ENCODE results near the gene ZNRF3.

Gene ZNRF3

DNA sequence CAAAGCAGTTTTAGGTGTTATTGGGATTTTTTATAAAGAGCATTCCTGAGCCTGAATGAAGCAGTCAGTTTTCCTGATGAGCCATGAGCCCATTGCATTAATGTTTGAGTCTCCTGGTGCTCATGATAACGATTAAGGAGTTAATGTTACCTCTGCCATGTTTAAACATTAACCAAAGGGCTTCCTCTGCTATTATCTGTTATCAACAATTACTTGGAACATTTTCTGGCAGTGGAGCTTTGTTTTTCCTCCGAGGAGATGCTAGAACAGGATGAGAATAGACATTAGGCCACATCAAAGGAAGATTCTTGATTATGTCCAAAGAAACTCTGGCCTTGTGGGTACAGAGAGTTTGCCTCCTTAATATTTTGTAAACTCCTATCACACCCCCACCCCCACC is 49.9 kb downstream of the ZNRF3 start:
- Histone ChIP-seq H3K4me3 (ENCODE audit: low read depth in 1 of 2, low read length in 2 of 2) (no peak overlapping the region), H2AFZ (ENCODE audit: low read depth, low read length) (no peak overlapping the region), H3K27ac (ENCODE audit: low read length) (no peak overlapping the region), H3K27me3 (ENCODE audit: insufficient read depth, low read length, poor library complexity) (peaks cover 26% of the 10 kb centered on the region), H3K4me2 (ENCODE audit: insufficient read depth, low read length) (no peak overlapping the region), H3K9me3 (ENCODE audit: insufficient read depth, low read length, severe bottlenecking) (no peaks in the 10 kb centered on the region), H3K79me2 (ENCODE audit: insufficient read depth, low read length) (no peaks in the 10 kb centered on the region), H4K20me1 (ENCODE audit: insufficient read depth, low read length) (peaks cover 69% of the 10 kb centered on the region), H3K4me1 (ENCODE audit: insufficient read depth, low read length) (no peaks in the 10 kb centered on the region), H3K9ac (ENCODE audit: low read depth, low read length) (no peak overlapping the region), H3K36me3 (ENCODE audit: insufficient read depth, low read length) (no peaks in the 10 kb centered on the region)
- DNase-seq, result no peak
- ATAC-seq (ENCODE audit: insufficient read depth, low read depth), result no peak
- TF ChIP-seq EZH2 (IDR thresholded peaks at IDR 0.05; ENCODE audit: borderline replicate concordance, low read depth, low read length, severe bottlenecking), result no peak
- TF ChIP-seq, protein P1, sequence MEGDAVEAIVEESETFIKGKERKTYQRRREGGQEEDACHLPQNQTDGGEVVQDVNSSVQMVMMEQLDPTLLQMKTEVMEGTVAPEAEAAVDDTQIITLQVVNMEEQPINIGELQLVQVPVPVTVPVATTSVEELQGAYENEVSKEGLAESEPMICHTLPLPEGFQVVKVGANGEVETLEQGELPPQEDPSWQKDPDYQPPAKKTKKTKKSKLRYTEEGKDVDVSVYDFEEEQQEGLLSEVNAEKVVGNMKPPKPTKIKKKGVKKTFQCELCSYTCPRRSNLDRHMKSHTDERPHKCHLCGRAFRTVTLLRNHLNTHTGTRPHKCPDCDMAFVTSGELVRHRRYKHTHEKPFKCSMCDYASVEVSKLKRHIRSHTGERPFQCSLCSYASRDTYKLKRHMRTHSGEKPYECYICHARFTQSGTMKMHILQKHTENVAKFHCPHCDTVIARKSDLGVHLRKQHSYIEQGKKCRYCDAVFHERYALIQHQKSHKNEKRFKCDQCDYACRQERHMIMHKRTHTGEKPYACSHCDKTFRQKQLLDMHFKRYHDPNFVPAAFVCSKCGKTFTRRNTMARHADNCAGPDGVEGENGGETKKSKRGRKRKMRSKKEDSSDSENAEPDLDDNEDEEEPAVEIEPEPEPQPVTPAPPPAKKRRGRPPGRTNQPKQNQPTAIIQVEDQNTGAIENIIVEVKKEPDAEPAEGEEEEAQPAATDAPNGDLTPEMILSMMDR (IDR thresholded peaks at IDR 0.05; ENCODE audit: borderline replicate concordance, extremely low read depth, low read length, poor library complexity, severe bottlenecking), result no peak

DNA sequence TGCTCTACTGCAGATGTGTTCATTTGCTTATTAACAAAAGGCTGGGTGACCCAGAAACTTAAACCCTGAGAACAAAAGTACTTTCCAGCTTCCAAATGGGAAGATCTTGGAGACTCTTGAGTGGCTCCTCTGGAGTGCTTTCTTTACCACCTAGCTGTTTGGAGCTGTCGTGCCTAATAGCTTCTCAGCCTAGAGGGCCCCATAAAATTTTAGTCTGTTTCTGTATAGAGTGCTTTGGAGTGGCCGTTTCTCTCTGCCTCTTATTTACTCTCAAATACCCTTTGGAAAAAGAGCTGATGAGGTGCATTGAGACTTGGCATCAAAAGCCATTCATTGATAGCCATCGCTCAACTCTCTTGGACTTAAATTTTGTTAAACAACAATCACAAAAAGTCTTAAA is 50.7 kb downstream of the ZNRF3 start:
- H4K20me1 ChIP-seq (ENCODE audit: insufficient read depth, low read length), result peaks cover 74% of the 10 kb centered on the region
- H3K9ac ChIP-seq (ENCODE audit: low read depth, low read length), result no peak overlapping the region
- no peaks in the 10 kb centered on the region for H3K79me2 ChIP-seq (ENCODE audit: insufficient read depth, low read length)
- ATAC-seq (ENCODE audit: insufficient read depth, low read depth), result no peak
- no peak overlapping the region for H3K27ac ChIP-seq (ENCODE audit: low read length)
- no peak overlapping the region for H3K4me3 ChIP-seq (ENCODE audit: low read depth in 1 of 2, low read length in 2 of 2)
- no peak overlapping the region for H3K4me2 ChIP-seq (ENCODE audit: insufficient read depth, low read length)
- H3K4me1 ChIP-seq (ENCODE audit: insufficient read depth, low read length), result no peaks in the 10 kb centered on the region
- H2AFZ ChIP-seq (ENCODE audit: low read depth, low read length), result no peak overlapping the region
- no peak for TF ChIP-seq EZH2 (IDR thresholded peaks at IDR 0.05; ENCODE audit: borderline replicate concordance, low read depth, low read length, severe bottlenecking)
- TF ChIP-seq, protein P1 (IDR thresholded peaks at IDR 0.05; ENCODE audit: borderline replicate concordance, extremely low read depth, low read length, poor library complexity, severe bottlenecking), result no peak
- no peak for DNase-seq
- no peaks in the 10 kb centered on the region for H3K9me3 ChIP-seq (ENCODE audit: insufficient read depth, low read length, severe bottlenecking)
- H3K36me3 ChIP-seq (ENCODE audit: insufficient read depth, low read length), result no peaks in the 10 kb centered on the region
- H3K27me3 ChIP-seq (ENCODE audit: insufficient read depth, low read length, poor library complexity), result peaks cover 29% of the 10 kb centered on the region

DNA sequence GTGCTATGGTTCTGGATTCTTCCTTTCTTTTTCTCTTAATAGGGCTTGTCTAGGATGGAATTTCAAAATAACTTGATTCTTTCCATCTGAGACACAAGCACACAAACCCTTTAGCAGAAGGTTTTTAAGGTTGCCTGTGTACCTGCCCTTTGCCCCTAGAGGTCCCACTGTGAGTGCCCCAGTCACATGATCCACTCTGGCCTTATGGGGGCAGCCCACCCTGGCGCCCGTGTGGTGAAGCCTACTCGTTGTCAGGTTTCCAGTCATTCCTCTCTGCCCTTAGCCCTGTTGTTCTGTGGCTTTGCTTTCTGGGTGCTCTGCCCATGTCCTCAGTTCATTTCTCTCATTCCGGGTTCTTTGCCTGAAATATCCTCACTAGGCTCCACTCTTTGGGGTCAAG is 51.8 kb downstream of the ZNRF3 start:
- Histone ChIP-seq H3K4me2 (ENCODE audit: insufficient read depth, low read length) (no peak overlapping the region), H3K27me3 (ENCODE audit: insufficient read depth, low read length, poor library complexity) (peaks cover 32% of the 10 kb centered on the region), H3K9me3 (ENCODE audit: insufficient read depth, low read length, severe bottlenecking) (no peaks in the 10 kb centered on the region), H3K27ac (ENCODE audit: low read length) (no peak overlapping the region), H4K20me1 (ENCODE audit: insufficient read depth, low read length) (peaks cover 77% of the 10 kb centered on the region), H3K4me3 (ENCODE audit: low read depth in 1 of 2, low read length in 2 of 2) (no peak overlapping the region), H3K36me3 (ENCODE audit: insufficient read depth, low read length) (no peaks in the 10 kb centered on the region), H2AFZ (ENCODE audit: low read depth, low read length) (no peak overlapping the region), H3K4me1 (ENCODE audit: insufficient read depth, low read length) (no peaks in the 10 kb centered on the region), H3K79me2 (ENCODE audit: insufficient read depth, low read length) (no peaks in the 10 kb centered on the region), H3K9ac (ENCODE audit: low read depth, low read length) (no peak overlapping the region)
- no peak for TF ChIP-seq EZH2 (IDR thresholded peaks at IDR 0.05; ENCODE audit: borderline replicate concordance, low read depth, low read length, severe bottlenecking)
- TF ChIP-seq, protein P1 (IDR thresholded peaks at IDR 0.05; ENCODE audit: borderline replicate concordance, extremely low read depth, low read length, poor library complexity, severe bottlenecking), result no peak
- DNase-seq, result no peak
- no peak for ATAC-seq (ENCODE audit: insufficient read depth, low read depth)

DNA sequence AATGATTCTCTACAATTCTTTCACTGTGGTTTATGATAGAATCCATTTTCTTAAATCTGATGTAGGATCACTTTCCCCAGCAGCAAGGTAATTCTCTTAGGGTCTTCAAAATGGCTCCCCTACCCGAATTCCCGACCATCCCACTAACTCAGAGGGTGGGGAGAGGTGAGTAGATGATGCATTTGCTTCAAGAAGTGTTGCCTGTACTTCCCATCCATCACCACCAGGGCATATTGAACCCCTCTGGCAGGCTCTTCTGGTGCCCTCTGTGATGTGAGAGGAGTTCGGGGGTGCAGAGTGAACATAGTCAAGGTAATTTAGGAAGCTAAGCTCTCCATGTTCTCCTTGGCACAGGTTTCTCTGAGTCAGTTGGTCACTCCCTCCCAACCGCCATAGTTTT is 52.3 kb downstream of the ZNRF3 start:
- ATAC-seq (ENCODE audit: insufficient read depth, low read depth), result no peak
- H3K79me2 ChIP-seq (ENCODE audit: insufficient read depth, low read length), result no peaks in the 10 kb centered on the region
- no peak for TF ChIP-seq EZH2 (IDR thresholded peaks at IDR 0.05; ENCODE audit: borderline replicate concordance, low read depth, low read length, severe bottlenecking)
- TF ChIP-seq, protein P1 (IDR thresholded peaks at IDR 0.05; ENCODE audit: borderline replicate concordance, extremely low read depth, low read length, poor library complexity, severe bottlenecking), result peak; percentile 53

More for the DNA sequence above, 52.3 kb downstream of the ZNRF3 start:
- Histone ChIP-seq H3K27ac (ENCODE audit: low read length) (no peak overlapping the region), H2AFZ (ENCODE audit: low read depth, low read length) (no peak overlapping the region), H4K20me1 (ENCODE audit: insufficient read depth, low read length) (peaks cover 76% of the 10 kb centered on the region), H3K4me2 (ENCODE audit: insufficient read depth, low read length) (no peak overlapping the region), H3K4me3 (ENCODE audit: low read depth in 1 of 2, low read length in 2 of 2) (no peak overlapping the region), H3K36me3 (ENCODE audit: insufficient read depth, low read length) (no peaks in the 10 kb centered on the region), H3K27me3 (ENCODE audit: insufficient read depth, low read length, poor library complexity) (peaks cover 38% of the 10 kb centered on the region), H3K4me1 (ENCODE audit: insufficient read depth, low read length) (no peaks in the 10 kb centered on the region), H3K9ac (ENCODE audit: low read depth, low read length) (no peak overlapping the region), H3K9me3 (ENCODE audit: insufficient read depth, low read length, severe bottlenecking) (no peaks in the 10 kb centered on the region)
- DNase-seq, result no peak
